G401.6 (cell line): ENCODE measurements around the gene TANC1.
"Not testable (repeated sequence)": the region's sequence is repeated elsewhere in the genome, so short reads cannot be mapped to it uniquely, and the experiment has no call there.

Experiments
- FAIRE-seq: peaks from 2 replicates; lab custom pipeline; 2012; peaks lifted over from hg19 to GRCh38; lab: Jason Lieb, UNC

TANC1 gene

DNA sequence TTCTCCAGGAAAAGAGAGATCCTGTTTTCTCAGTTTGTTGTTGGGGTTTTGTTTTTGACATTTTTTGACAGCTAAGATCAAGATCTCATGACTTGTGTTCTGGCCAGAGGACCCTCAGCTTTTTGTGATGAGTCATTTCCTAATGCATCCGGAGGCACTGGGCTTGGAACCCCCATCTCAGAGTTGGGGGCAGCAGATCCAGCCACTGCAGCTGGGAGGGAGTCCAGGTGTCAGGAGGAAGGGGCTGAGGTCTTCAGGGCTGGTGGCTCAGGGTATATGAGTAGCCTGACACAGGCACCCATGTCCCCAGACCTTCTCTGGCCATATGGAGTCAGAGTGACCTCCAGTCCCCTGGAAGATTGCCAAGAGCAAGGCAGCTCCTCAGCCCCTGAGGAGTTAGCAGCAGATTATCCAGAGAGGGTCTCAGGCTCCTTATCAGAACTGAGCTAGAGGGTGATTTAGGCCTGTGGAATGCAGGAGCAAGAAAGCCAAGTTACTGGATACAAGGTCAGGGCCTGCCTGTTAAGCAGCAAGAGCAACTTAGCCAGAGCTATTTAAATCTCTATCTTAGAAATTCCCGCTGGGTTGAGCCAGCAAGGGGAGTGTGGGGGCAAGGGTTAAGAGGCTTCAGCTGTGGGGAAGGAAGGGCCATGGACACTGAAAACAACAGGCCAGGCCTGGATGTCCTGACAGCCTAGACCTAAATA, 62.4 kb downstream of the TANC1 start:
- FAIRE-seq = no peak

DNA sequence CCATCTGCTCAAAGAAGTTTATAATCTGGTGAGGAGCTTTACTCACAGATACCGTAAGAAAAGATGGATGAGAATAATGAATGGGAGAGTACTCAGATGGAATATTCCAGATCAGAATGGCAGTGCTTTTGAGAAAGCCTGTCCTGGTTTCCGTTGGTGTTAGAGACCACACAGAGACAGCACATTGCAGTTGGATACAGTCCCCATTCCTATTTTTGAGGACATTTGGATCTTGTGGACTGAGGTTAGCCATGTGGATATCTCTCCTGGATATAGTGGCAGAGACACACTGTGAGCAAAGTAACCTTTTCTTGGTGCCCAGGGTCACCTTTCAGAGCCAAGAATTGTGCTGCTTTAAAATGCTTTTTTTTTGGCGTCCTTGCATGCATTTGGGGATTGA, 63.7 kb downstream of the TANC1 start:
- no peak for FAIRE-seq

DNA sequence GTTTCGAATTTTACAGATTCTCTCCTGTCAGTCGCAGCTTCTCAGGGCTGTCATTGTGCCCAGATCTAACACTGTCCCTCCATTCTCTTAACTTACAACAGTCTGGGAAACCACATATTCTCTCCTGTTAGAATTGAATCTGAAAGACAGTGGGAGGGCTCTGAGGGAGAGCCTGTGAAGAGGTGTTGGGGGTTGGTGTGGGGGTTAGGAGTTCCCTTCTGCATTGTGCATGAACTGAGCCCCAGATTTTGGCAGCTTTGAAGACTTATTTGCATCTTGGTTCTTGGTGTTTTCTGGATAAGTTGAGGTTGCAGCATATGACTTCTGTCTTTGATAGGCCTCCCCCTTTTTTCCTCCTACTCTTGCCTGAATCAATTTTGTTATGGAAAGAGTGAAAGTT, 64.1 kb downstream of the TANC1 start:
- FAIRE-seq = no peak

DNA sequence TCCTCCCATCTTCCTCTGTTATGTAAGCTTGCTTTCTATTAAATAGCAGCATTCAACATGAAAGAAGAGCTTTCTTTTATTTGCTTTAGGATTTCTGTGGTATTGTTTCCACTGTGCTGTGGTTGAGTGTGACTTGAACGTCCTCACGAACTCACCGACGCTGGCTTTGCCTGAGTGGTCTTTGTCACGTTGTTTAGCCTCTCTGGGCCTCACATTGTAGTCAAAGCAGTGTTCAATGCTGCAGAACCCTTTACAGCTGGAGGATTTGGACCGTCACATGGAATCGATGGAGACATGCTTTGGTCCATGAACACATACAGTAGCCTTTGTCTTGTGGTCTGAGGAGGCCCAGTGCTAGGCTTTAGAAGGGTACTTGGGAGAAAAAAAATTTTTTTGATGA, 66.3 kb downstream of the TANC1 start:
- no peak for FAIRE-seq

DNA sequence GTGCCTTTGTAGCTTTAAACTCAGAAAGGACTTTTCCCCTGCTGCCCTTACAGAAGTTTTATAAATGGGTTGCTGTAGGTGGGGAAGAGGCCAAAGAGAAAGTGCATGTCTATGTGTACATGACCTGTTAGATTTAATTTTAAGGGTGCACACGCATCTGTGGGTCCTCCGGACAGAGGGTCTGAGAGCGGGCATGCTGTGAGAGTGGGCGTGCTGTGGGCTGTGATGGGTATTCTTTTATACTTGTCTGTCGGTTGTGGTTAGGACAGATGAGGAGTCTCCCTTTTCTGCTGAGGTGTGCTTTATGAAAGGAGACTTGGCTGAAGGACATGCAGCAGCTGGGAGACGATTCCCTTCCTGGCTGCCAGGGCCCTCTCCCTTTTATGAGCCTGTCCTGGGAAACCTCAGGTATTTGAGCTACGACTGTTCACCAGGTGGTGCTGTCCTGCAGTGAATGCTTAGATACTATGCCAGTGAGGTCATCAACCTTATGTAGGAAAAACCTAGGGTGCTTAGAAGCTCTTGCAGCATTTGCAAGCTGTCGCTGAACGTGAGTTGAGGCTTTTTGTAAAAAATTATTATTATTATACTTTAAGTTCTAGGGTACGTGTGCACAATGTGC, 67.5 kb downstream of the TANC1 start:
- FAIRE-seq = no peak

DNA sequence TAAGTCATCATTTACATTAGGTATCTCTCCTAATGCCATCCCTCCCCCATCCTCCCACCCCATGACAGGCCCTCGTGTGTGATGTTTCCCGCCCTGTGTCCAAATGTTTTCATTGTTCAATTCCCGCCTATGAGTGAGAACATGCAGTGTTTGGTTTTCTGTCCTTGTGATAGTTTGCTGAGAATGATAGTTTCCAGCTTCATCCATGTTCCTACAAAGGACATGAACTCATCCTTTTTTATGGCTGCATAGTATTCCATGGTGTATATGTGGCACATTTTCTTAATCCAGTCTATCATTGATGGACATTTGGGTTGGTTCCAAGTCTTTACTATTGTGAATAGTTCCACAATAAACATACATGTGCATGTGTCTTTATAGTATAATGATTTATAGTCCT, 68.0 kb downstream of the TANC1 start:
- FAIRE-seq = not testable (repeated sequence)

DNA sequence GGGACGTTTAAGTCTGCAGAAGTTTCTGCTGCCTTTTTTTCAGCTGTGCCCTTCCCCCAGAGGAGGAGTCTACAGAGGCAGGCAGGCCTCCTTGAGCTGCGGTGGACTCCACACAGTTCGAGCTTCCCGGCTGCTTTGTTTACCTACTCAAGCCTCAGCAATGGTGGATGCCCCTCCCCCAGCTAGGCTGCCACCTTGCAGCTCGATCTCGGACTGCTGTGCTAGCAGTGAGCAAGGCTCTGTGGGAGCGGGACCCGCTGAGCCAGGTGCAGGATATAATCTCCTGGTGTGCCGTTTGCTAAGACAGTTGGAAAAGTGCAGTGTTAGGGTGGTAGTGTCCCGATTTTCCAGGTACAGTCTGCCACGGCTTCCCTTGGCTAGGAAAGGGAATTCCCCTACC, 72.9 kb downstream of the TANC1 start:
- not testable (repeated sequence) for FAIRE-seq

DNA sequence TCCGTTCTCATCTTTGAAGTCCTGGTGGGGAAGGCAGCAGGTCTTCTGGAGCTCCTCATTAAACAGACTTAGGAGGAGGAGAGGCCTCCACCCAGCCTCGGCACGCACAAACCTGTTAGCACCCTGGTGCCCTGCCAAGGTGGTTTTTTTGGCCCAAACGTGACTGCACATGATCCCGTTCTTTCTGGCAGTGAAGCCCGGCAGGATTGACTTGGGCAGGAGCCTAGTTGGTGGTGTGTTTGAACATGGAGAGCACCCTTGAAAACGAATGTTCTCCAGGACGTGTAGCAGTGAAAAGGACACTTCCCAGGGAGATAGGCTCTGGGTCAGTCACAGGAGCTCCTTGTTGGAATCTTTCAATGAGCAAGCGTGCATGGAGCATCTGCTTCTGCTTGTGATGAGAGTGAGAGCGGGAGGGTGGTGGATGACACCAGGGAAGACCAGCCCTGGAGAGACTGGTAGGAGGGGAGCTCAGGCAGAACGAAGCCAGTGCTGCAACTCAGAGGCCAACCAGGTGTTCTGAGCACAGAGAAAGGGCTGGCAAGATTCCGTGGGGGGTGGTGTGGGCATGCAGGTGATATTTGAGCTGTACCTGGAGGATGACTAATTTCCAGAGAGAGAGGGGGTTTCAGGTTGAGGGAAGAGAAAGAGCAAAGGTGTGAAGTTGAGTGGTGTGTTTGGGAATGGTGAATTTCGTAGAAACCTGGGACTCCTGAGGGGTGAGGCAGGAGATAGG, 73.8 kb downstream of the TANC1 start:
- FAIRE-seq = no peak

DNA sequence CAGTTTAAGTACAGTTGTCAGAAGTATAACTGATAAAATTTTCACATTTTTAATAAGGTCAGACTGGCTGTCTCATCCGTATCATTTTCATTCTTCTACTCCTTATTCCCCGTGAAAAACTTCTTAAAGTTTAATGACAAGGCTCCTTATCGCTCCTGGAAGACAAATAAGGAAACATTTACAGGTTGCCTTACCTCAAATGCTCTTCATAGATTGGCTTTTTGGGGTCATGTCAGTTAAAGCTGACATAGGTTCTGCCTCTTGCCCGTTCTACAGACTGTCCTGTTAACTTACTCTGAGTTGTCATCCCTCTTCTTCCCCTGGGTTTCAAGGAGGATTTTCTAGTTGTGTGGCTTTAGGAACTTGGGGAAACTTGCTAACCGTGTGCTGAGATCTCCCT, 75.3 kb downstream of the TANC1 start:
- FAIRE-seq = no peak

DNA sequence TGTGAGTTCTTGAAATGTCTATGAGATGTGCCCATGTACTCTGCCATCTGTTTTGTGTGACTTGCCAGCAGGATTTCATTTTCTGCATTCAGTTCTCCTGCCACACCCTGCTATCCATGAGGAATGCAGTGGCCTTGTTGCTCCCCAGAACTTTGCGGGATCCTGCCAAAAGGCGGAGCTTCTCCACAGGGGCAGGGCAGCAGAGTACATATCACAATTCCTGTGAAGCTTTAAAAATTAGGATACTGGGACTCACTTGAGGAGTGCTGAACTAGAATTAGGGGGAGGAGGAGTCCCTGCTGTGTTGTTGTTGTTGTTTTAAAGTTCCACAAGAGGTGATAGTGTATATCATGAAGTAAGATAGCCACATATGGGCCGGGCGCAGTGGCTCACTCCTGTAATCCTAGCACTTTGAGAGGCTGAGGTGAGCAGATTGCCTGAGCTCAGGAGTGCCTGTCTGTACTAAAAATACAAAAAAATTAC, 76.4 kb downstream of the TANC1 start:
- no peak for FAIRE-seq

DNA sequence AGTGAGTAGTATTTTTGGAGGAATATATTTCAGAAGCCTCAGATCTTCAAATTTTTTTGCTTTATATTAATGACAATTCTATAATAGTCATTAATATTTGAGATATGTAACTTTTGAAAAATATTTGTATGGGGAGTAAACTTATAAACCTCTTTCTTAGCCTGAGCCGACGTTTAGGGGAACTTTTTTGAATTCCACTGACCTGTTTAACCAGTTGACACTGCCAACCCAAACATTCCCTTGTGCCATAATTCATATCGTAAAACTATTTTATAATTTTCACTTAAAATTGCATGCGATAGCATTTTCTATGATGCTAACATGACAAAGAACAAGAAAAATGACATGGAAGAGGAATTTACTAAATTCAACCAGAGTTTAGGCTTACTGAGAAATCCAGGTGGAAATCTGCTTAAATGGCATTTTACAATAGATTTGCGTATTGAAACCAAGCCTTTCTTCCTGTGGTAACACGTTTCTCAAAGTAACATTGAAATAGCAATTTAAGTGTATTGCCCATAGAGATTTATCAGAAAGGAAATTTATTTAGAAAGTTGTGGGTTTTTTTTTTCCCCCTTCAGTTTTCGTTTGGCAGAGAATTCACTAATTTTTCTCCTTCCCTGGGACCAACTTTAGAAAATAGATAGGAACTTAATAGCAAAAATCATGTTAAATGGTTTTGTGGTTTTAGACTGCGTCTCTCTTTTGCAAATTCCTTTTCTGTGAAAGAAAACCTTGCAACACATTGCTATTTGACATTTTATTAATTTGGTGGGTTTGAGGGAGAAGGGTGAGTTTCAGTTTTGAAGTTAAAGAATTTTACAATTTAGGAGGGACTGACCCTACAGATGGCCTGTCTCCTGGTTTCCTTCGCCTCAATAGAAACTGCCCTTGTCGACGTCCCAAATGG, 77.4 kb downstream of the TANC1 start:
- no peak for FAIRE-seq

DNA sequence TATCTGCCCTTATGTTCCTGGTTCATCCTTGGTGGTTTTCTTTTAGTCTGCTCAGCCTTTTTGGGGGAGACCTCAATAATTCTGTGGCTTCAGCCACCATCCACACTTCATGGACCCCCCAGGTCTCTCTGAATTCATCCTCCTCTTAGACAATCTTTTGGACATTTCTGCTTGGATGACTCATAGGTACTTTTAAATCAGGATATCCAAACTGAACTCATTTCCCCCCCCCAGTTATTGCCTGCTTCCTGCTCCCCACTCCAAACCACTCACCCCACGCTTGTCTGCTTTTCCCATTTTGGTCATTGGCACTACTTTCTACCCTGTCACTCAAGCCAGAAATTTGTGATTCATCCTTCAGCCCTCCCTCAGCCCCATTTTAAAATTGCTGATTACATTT, 78.5 kb downstream of the TANC1 start:
- FAIRE-seq = no peak

DNA sequence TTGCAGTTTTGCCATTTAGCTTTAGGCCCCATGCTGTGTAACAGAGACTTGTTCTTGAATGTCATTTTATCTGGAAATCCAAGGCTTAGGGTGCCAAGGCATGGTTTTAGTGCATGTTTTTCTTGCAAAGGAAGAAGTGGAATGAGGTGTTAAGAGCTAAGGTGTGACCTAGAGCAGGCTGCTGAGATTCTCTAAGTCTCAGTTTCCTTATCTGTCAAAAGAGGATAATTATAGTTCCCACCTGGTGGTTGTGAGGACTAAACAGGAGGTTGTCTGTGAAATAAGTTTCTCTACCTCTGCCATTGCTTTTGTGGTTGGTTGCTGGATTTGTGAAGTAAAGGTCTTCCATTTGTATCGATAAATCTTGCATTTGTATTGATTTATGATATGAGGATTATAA, 82.0 kb downstream of the TANC1 start:
- no peak for FAIRE-seq

DNA sequence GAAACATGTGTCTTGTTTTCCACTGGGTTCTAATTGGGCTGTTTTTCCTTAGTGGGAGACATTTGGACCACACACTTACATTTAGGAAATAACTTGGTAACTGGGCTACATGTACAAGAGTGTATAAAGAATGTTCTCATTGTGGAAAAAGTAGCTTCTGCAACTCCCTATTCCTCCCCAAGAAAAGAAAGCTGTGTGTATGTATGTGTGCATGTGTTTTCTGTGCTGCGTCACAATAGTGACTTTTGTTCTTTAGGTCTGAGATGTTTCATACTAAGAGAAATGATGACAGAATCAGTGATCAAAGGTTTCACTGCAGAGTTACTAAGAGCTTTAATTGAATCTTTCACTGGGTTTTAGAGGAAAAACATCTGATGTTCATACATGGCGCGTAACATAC, 82.7 kb downstream of the TANC1 start:
- no peak for FAIRE-seq

DNA sequence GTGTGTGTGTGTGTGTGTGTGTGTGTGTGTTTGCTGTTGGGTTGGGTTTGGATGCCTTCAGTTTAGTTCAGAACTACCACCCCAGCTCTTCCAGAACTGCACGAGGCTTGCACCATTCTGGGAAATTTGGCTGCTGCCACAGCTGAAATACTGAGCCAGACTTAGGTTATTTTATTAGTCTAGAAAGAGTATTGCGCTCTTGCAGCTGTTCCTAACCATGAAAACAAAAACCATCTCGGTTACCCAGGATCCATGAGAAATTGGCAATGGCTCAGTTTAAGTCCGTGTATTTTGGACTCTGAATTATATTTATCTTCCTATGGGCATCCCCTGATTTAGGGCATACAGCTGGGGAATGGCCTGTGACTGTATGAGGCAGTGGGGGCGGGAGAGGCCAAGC, 83.2 kb downstream of the TANC1 start:
- no peak for FAIRE-seq

DNA sequence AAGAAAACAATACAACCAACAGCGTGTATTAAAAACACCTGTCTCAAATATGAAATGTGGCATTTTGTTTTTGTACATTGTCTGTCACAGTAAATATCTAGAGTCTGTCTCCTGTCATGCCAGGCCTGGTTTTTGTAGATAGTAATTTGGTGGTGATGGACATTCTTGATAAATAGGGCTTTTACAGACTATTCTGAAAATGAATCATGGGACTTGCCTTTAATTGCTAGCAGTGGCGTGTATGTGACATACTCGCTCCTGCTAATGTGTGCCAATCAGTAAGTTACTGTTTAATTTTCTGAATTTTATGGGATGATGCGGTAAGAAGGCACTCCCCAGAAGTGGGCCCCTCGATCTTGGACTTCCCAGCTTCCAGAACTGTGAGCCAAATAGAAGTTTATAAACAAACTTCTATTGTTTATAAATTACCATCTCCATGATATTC, 83.7 kb downstream of the TANC1 start:
- no peak for FAIRE-seq

DNA sequence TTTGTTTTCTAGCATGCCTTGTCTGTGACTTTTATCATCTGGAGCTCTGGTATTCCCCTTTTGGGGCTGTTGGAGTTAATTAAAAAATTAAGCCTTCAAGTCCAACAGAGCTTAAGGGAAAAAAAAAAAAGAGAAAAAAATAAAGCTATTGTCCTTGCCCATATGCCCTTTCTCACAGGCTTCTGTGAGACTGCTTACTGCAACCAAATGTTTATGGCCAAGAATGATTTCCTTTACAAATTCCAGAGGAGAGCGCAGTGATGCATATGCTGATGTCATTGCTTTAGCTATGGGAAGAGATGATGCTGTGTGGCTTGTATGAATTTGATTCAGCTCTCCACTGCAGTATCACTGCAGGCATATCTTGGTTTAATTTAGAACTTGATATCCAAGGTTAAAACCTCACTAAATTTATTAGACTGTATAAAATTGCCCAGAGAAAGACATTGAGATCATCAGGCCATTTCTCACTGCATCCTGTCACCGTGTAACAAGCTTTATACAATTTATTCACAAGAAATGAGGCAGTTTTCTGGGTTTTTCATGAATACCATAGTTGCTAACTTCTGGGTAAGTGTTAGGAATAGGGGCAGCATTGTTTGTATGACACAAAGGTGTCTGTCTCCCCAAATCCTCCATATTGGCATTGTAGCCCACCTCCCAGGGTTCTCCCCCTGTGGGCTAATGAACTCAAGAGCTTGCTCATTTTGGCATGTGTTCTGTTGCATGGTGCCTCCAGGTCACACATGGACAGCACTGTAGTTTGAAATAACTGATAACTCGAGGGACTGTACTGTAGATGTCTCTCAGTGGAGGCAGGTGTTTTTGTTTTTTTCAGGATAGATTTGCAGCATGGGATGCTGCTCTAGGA, 85.0 kb downstream of the TANC1 start:
- no peak for FAIRE-seq

DNA sequence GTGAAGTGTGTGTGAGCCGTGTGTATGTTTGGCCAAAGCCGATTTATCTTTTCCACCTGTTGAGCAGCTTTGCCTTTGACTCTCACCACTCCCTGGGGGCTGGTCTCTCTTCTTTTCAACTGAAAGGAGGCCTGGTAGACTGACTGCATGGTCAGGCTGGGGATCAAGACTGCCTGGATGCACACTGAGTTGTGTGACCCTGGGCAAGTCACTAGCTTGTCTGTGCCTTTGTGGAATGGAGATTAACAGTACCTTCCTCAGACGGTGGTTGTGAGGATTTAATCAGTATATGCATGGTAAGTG, 85.5 kb downstream of the TANC1 start:
- no peak for FAIRE-seq

DNA sequence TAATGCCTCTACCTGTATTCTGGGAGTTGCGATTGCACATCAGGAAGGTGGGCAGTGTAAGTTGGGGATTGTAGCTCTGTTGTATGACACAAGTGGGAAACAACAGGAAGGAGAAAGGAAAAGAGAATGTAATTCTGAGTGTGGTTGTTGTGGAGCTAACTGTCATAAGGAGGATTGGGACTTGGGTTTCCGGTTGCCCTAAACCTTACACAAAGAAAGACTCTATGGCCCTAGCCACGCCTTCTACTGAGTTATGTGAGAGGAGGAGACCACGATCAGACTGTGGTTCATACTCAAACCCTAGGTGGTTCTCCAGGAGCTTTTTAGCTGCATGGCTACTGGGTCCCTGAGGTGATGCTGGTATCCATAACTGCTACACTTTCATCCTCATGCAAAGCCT, 86.5 kb downstream of the TANC1 start:
- FAIRE-seq = no peak

DNA sequence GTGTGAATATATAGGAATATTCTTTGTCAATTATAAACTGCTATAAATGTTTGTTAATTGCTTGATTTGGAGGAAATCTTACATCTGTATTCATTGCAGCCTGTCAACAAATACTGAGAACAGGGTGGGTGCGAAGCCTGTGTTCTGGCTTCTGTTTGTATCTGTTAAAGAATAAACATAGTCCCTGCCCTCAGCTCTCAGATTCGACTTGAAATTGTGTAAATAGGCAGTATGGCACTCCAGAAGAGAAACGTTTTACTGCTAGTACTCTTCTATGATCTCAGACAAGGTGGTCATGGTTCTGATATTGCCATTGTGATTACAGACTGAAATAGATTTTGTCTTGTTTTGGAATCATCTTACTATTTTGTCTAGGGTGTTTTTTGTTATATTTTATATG, 92.1 kb downstream of the TANC1 start:
- FAIRE-seq = no peak

DNA sequence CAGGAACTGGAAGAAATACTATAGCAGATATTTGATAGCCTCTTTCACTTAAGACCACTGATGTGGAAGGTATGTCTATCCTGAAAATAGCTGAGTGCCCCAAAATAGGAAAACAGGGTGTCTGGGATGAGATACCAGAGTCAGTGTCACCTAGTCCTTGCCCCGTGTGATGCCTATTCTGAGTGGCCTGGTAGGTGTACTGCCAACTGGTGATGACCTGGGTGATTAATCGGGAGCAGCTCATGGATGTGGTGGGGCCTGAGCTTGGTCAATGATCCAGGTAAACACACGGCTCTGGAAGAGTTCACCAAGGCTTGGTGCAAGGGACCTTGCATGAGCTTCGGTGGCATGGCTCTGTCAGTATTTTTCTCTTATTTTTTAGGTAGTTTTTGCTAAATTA, 95.2 kb downstream of the TANC1 start:
- no peak for FAIRE-seq
